ENCODE measurements around the gene RAB29. TPM values are rescaled to one million over a fixed set of nuclear protein-coding genes. Genes with fewer than 3 reads are reported as not detected.

RAB29 gene
- total RNA-seq, 1 experiment from 2014 or later = 11.0 TPM

- CTCF ChIA-PET = interaction anchor here (1.0 kb wide), 1 partner anchor 208 kb away, joined by 5 read pairs; no protein-coding TSS in a partner anchor
- no peak for DNase-seq (ENCODE audit: low spot score)
These were observed 5.5 kb downstream of the RAB29 start for GRCh38 chr1:205769641-205770365.

GRCh38 chr1:205767248-205767647 lies 8.0 kb downstream of the RAB29 start:
- ATAC-seq (no peak), DNase-seq (ENCODE audit: low spot score) (no peak)
- no peaks in the 10 kb centered on the region for H3K9me3 Mint-ChIP-seq
- peaks cover 5% of the 10 kb centered on the region; the same call in 1 of the 2 replicates for H3K27me3 Mint-ChIP-seq (ENCODE audit: low read depth)
- POLR2A ChIA-PET = no interaction called here
- no peak for TF ChIP-seq GABPB1 (CRISPR knock-in tag; IDR thresholded peaks at IDR 0.05)
- no peak for TF ChIP-seq ZNF232 (CRISPR knock-in tag; IDR thresholded peaks at IDR 0.05)
- TF ChIP-seq IRF1 (CRISPR knock-in tag; IDR thresholded peaks at IDR 0.05) = no peak
- no peak for TF ChIP-seq MXD4 (CRISPR knock-in tag; IDR thresholded peaks at IDR 0.05; ENCODE audit: borderline replicate concordance)
- TF ChIP-seq MAX (CRISPR knock-in tag; IDR thresholded peaks at IDR 0.05) = no peak
- no peak for TF ChIP-seq IRF2 (CRISPR knock-in tag; IDR thresholded peaks at IDR 0.05; ENCODE audit: borderline replicate concordance, low read depth)
- TF ChIP-seq ARID4B (CRISPR knock-in tag; IDR thresholded peaks at IDR 0.05; ENCODE audit: borderline replicate concordance) = no peak
- TF ChIP-seq CTCF (IDR thresholded peaks at IDR 0.05) = no peak
- no peak for TF ChIP-seq ATF1 (CRISPR knock-in tag; IDR thresholded peaks at IDR 0.05)
- no peaks in the 10 kb centered on the region for H3K4me1 Mint-ChIP-seq
- H3K36me3 Mint-ChIP-seq = no peaks in the 10 kb centered on the region
- H3K4me3 Mint-ChIP-seq = no peak overlapping the region
- no peak overlapping the region for H3K27ac Mint-ChIP-seq
- CTCF ChIA-PET = no interaction called here

More at GRCh38 chr1:205769641-205770365, 5.5 kb downstream of the RAB29 start:
- peaks cover 9% of the 10 kb centered on the region for H3K4me1 Mint-ChIP-seq
- H3K4me3 Mint-ChIP-seq = no peak overlapping the region
- ATAC-seq = no peak
- H3K27ac Mint-ChIP-seq = no peak overlapping the region
- TF ChIP-seq MLX (CRISPR knock-in tag; IDR thresholded peaks at IDR 0.05) = no peak
- TF ChIP-seq ZNF532 (CRISPR knock-in tag; IDR thresholded peaks at IDR 0.05; ENCODE audit: borderline replicate concordance) = no peak
- no peaks in the 10 kb centered on the region for H3K9me3 Mint-ChIP-seq
- peaks cover 28% of the 10 kb centered on the region for H3K27me3 Mint-ChIP-seq (ENCODE audit: low read depth)
- POLR2A ChIA-PET = no interaction called here
- no peaks in the 10 kb centered on the region for H3K36me3 Mint-ChIP-seq

All from WTC11 (cell line).